ENCODE data around the gene PLEKHH3. TPM values are rescaled to one million over a fixed set of nuclear protein-coding genes. Genes with fewer than 3 reads are reported as not detected.

PLEKHH3 gene
- polyA plus RNA-seq, 1 of the 3 experiments (the other 2 are of a cell fraction), result 12.8 TPM

DNA sequence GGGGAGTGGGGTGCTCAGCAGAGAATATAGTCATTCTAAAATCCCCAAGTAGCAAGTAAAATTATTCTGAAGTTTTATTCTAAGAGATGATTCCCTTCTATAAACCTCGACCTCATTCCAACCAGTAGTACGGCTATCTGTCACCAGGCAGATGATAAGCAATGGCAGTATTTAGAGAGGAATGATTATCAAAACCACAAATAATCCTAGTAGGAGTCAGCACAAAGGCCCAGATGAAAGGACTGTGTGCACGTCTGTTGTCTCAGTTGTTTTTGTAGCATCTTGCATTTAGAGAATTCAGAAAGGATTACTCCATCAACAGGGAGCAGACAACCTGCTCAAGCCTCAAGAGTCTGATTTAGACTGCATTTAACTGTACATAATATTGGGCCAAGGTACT lies 46.8 kb upstream of the PLEKHH3 start:
- H3K9me2 ChIP-seq, result no peaks in the 10 kb centered on the region
- H3K4me2 ChIP-seq, result no peak overlapping the region
- no peaks in the 10 kb centered on the region for H3K4me1 ChIP-seq (ENCODE audit: control insufficient read depth in 1 of 2, insufficient read depth in 2 of 2, low read depth in 1 of 2, low read length in 1 of 2)
- WGBS (ENCODE audit: low lambda C conversion rate), result 89% methylated on average over 3 of the region's 3 CpGs
- no peaks in the 10 kb centered on the region for H3K27me3 ChIP-seq (ENCODE audit: insufficient read depth)
- no peaks in the 10 kb centered on the region for H3K79me2 ChIP-seq (ENCODE audit: insufficient read depth)
- peaks cover 7% of the 10 kb centered on the region for H3F3A ChIP-seq (replicated peaks; ENCODE audit: insufficient read depth)
- DNase-seq, result no peak
- H3K9ac ChIP-seq, result no peak overlapping the region
- no peaks in the 10 kb centered on the region for H4K20me1 ChIP-seq (ENCODE audit: insufficient read depth)
- ChIA-PET POLR2A (no interaction called here), CTCF (interaction anchor here (4.1 kb wide), 1 partner anchor 39 kb away, joined by 41 read pairs; the partner anchor contains the start of gene RAMP2)
- peaks cover 35 to 47% of the 10 kb centered on the region in 2 experiments for H3K36me3 ChIP-seq (replicated peaks in 1 of 2; ENCODE audit: control insufficient read depth in 1 of 2, insufficient read depth in 2 of 2, low read length in 1 of 2)
- H2AFZ ChIP-seq (ENCODE audit: low read depth), result no peak overlapping the region
- TF ChIP-seq EP300 (IDR thresholded peaks at IDR 0.05; ENCODE audit: borderline replicate concordance in 1 of 2, low read depth in 1 of 2, low read length in 1 of 2) (no peak), ELF1 (IDR thresholded peaks at IDR 0.05) (no peak), YY1 (IDR thresholded peaks at IDR 0.05; ENCODE audit: low read depth) (no peak), TEAD4 (IDR thresholded peaks at IDR 0.05; ENCODE audit: borderline replicate concordance, insufficient read depth) (no peak), FOSL2 (IDR thresholded peaks at IDR 0.05; ENCODE audit: borderline replicate concordance, low read depth) (no peak), FOXM1 (IDR thresholded peaks at IDR 0.05; ENCODE audit: low read depth) (no peak), JUND (IDR thresholded peaks at IDR 0.05) (no peak), TAF1 (IDR thresholded peaks at IDR 0.05; ENCODE audit: borderline replicate concordance, low read depth, low read length) (no peak), TCF12 (IDR thresholded peaks at IDR 0.05) (no peak), GABPA (IDR thresholded peaks at IDR 0.05; ENCODE audit: low read depth) (no peak), GATA2 (CRISPR knock-in tag; IDR thresholded peaks at IDR 0.05) (no peak), MEF2A (IDR thresholded peaks at IDR 0.05; ENCODE audit: borderline replicate concordance, low read depth) (no peak), EZH2phosphoT487 (IDR thresholded peaks at IDR 0.05; ENCODE audit: borderline replicate concordance, low read depth) (no peak), RAD21 (IDR thresholded peaks at IDR 0.05; ENCODE audit: low read length) (no peak)
- TF ChIP-seq, protein P1, sequence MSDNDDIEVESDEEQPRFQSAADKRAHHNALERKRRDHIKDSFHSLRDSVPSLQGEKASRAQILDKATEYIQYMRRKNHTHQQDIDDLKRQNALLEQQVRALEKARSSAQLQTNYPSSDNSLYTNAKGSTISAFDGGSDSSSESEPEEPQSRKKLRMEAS (IDR thresholded peaks at IDR 0.05; ENCODE audit: low read depth), result no peak
- TF ChIP-seq, protein P2, sequence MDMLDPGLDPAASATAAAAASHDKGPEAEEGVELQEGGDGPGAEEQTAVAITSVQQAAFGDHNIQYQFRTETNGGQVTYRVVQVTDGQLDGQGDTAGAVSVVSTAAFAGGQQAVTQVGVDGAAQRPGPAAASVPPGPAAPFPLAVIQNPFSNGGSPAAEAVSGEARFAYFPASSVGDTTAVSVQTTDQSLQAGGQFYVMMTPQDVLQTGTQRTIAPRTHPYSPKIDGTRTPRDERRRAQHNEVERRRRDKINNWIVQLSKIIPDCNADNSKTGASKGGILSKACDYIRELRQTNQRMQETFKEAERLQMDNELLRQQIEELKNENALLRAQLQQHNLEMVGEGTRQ (IDR thresholded peaks at IDR 0.05; ENCODE audit: borderline replicate concordance, low read depth, low read length), result no peak
- no peak overlapping the region for H3K27ac ChIP-seq (ENCODE audit: low read depth in 2 of 2, low read length in 1 of 2)
- H3K9me3 ChIP-seq, result no peaks in the 10 kb centered on the region
- H3K4me3 ChIP-seq (ENCODE audit: low read depth in 2 of 2, low read length in 1 of 2), result no peak overlapping the region

DNA sequence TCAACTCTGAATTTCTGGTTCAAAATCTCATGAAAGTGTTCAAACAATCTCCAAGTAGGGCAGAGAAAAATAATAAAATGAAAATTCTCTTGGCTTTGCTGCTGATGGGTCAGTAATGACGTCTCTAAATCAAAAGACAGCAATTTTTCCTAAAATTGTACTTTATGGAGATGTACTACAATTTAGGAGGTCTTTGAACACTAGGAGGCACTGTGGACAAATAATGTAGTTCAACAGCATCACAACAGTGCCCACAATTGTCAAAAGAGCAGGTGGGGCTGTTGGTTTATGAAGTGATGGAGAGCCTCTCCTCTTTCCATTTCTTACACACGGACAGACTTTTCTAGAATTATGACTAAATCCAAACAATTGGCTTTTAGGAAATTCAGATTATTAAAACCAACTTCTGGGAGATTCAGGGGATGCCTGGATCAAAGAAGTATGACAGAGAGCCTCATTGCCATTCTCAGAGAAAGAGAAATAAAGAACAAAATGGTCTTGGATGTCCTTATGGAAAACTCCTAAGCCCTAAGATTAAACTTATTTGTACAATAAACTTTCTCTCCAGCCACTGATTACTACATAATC lies 44.3 kb upstream of the PLEKHH3 start:
- CTCF ChIA-PET, result interaction anchor here (0.7 to 6.2 kb wide), 6 partner anchors 14 to 143 kb away, joined by 3 to 53 read pairs (median 4); partner anchors contain the start of gene RAMP2
- no peaks in the 10 kb centered on the region for H3K79me2 ChIP-seq (ENCODE audit: insufficient read depth)
- H3K4me1 ChIP-seq (ENCODE audit: control insufficient read depth in 1 of 2, insufficient read depth in 2 of 2, low read depth in 1 of 2, low read length in 1 of 2), result no peaks in the 10 kb centered on the region
- H2AFZ ChIP-seq (ENCODE audit: low read depth), result no peak overlapping the region
- no peak overlapping the region for H3K27ac ChIP-seq (ENCODE audit: low read depth in 2 of 2, low read length in 1 of 2)
- H3K27me3 ChIP-seq (ENCODE audit: insufficient read depth), result no peaks in the 10 kb centered on the region
- DNase-seq, result peak; percentile 75
- WGBS (ENCODE audit: low lambda C conversion rate), result 6% methylated on average over 2 of the region's 2 CpGs
- H3K36me3 ChIP-seq (replicated peaks in 1 of 2; ENCODE audit: control insufficient read depth in 1 of 2, insufficient read depth in 2 of 2, low read length in 1 of 2), result peaks cover 50 to 56% of the 10 kb centered on the region in 2 experiments
- no peak overlapping the region for H3K4me2 ChIP-seq
- H3K9me2 ChIP-seq, result no peaks in the 10 kb centered on the region
- H3K9ac ChIP-seq, result no peak overlapping the region
- H3F3A ChIP-seq (replicated peaks; ENCODE audit: insufficient read depth), result peaks cover 7% of the 10 kb centered on the region
- H3K4me3 ChIP-seq (ENCODE audit: low read depth in 2 of 2, low read length in 1 of 2), result no peak overlapping the region; a peak in 1 of 4 replicates
- POLR2A ChIA-PET, result no interaction called here
- no peaks in the 10 kb centered on the region for H4K20me1 ChIP-seq (ENCODE audit: insufficient read depth)
- no peaks in the 10 kb centered on the region for H3K9me3 ChIP-seq
- TF ChIP-seq NRF1 (IDR thresholded peaks at IDR 0.05; ENCODE audit: low read depth, low read length), result no peak
- TF ChIP-seq MEF2A (IDR thresholded peaks at IDR 0.05; ENCODE audit: borderline replicate concordance, low read depth), result no peak
- TF ChIP-seq FOXM1 (IDR thresholded peaks at IDR 0.05; ENCODE audit: low read depth), result no peak
- TF ChIP-seq RXRA (IDR thresholded peaks at IDR 0.05; ENCODE audit: borderline replicate concordance, low read depth), result no peak
- no peak for TF ChIP-seq SIN3A (IDR thresholded peaks at IDR 0.05; ENCODE audit: borderline replicate concordance, low read depth, low read length)
- TF ChIP-seq GABPA (IDR thresholded peaks at IDR 0.05; ENCODE audit: low read depth), result no peak
- TF ChIP-seq TAF1 (IDR thresholded peaks at IDR 0.05; ENCODE audit: borderline replicate concordance, low read depth, low read length), result no peak
- TF ChIP-seq, protein P3, sequence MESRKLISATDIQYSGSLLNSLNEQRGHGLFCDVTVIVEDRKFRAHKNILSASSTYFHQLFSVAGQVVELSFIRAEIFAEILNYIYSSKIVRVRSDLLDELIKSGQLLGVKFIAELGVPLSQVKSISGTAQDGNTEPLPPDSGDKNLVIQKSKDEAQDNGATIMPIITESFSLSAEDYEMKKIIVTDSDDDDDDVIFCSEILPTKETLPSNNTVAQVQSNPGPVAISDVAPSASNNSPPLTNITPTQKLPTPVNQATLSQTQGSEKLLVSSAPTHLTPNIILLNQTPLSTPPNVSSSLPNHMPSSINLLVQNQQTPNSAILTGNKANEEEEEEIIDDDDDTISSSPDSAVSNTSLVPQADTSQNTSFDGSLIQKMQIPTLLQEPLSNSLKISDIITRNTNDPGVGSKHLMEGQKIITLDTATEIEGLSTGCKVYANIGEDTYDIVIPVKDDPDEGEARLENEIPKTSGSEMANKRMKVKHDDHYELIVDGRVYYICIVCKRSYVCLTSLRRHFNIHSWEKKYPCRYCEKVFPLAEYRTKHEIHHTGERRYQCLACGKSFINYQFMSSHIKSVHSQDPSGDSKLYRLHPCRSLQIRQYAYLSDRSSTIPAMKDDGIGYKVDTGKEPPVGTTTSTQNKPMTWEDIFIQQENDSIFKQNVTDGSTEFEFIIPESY (IDR thresholded peaks at IDR 0.05; ENCODE audit: borderline replicate concordance, low read depth), result no peak
- TF ChIP-seq NFIC (IDR thresholded peaks at IDR 0.05; ENCODE audit: borderline replicate concordance), result no peak
- peak; percentile 83 for TF ChIP-seq RAD21 (IDR thresholded peaks at IDR 0.05; ENCODE audit: low read length)
- TF ChIP-seq, protein P4, sequence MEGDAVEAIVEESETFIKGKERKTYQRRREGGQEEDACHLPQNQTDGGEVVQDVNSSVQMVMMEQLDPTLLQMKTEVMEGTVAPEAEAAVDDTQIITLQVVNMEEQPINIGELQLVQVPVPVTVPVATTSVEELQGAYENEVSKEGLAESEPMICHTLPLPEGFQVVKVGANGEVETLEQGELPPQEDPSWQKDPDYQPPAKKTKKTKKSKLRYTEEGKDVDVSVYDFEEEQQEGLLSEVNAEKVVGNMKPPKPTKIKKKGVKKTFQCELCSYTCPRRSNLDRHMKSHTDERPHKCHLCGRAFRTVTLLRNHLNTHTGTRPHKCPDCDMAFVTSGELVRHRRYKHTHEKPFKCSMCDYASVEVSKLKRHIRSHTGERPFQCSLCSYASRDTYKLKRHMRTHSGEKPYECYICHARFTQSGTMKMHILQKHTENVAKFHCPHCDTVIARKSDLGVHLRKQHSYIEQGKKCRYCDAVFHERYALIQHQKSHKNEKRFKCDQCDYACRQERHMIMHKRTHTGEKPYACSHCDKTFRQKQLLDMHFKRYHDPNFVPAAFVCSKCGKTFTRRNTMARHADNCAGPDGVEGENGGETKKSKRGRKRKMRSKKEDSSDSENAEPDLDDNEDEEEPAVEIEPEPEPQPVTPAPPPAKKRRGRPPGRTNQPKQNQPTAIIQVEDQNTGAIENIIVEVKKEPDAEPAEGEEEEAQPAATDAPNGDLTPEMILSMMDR (IDR thresholded peaks at IDR 0.05), result peak; percentile 81
- TF ChIP-seq ELF1 (IDR thresholded peaks at IDR 0.05), result no peak
